GM18498 (cell line): ENCODE data around the gene EMX1.

ENCODE experiments used
- ATAC-seq: cut with Tn5 transposase; IDR thresholded peaks from one replicate; pipeline ENCODE4 v1.9.1; 2021; ENCODE audit warnings: mild to moderate bottlenecking, moderate library complexity; ENCODE audit not compliant: unreplicated experiment

EMX1 gene

GRCh38 chr2:72956050-72956395, 38.7 kb downstream of the EMX1 start:
- no peak for ATAC-seq

GRCh38 chr2:72956936-72957335, 39.6 kb downstream of the EMX1 start:
- no peak for ATAC-seq

- no peak for ATAC-seq
Measured at GRCh38 chr2:72958542-72959385, 41.4 kb downstream of the EMX1 start.

- ATAC-seq: no peak
Measured at GRCh38 chr2:72959554-72959953, 42.2 kb downstream of the EMX1 start.

- ATAC-seq: no peak
Measured at GRCh38 chr2:72959995-72960981, 43.0 kb downstream of the EMX1 start.

- no peak for ATAC-seq
Measured at GRCh38 chr2:72961036-72961720, 43.9 kb downstream of the EMX1 start.

GRCh38 chr2:72961853-72962468, 44.6 kb downstream of the EMX1 start:
- ATAC-seq: no peak

GRCh38 chr2:72962911-72963310, 45.6 kb downstream of the EMX1 start:
- no peak for ATAC-seq

GRCh38 chr2:72963423-72964145, 46.3 kb downstream of the EMX1 start:
- no peak for ATAC-seq

- no peak for ATAC-seq
Measured at GRCh38 chr2:72964146-72964525, 46.8 kb downstream of the EMX1 start.

- ATAC-seq: no peak
Measured at GRCh38 chr2:72965016-72965415, 47.7 kb downstream of the EMX1 start.

- no peak for ATAC-seq
Measured at GRCh38 chr2:72965770-72966450, 48.6 kb downstream of the EMX1 start.

GRCh38 chr2:72968286-72968685, 51.0 kb downstream of the EMX1 start:
- no peak for ATAC-seq

- no peak for ATAC-seq
Measured at GRCh38 chr2:72969706-72970105, 52.4 kb downstream of the EMX1 start.

- no peak for ATAC-seq
Measured at GRCh38 chr2:72971036-72971435, 53.7 kb downstream of the EMX1 start.

- no peak for ATAC-seq
Measured at GRCh38 chr2:72972352-72973136, 55.2 kb downstream of the EMX1 start.

- ATAC-seq: no peak
Measured at GRCh38 chr2:72973137-72973535, 55.8 kb downstream of the EMX1 start.

- ATAC-seq: peak; percentile 84
Measured at GRCh38 chr2:72973566-72974435, 56.5 kb downstream of the EMX1 start.
